Stimulated activated naive CD8-positive, alpha-beta T cell treated with anti-CD3 and anti-CD28 coated beads, Interleukin-15, amount 100 ng/mL, for 72 hours (primary cell): ENCODE measurements around the gene NCBP1.

Source experiments
- ATAC-seq: fragments of 150-1000 bp; cut with Tn5 transposase; 2 replicates; pipeline ENCODE4 v1.10.0; 2021; ENCODE audit warnings: mild to moderate bottlenecking, moderate library complexity
- DNase-seq, 2 donors: peaks; one replicate each; pipeline ENCODE4 v3.0.0; 2021 to 2022
- H3K27ac Mint-ChIP-seq, 2 donors: one replicate each; pipeline ENCODE4 v1.8.0; 2022; ENCODE audit warnings: mild to moderate bottlenecking in 2 of 2, mixed read lengths in 2 of 2, moderate library complexity in 2 of 2
- H3K27me3 Mint-ChIP-seq: one replicate; pipeline ENCODE4 v1.8.0; 2022; ENCODE audit warnings: mixed read lengths
- H3K4me1 Mint-ChIP-seq: one replicate; pipeline ENCODE4 v1.8.0; 2022; ENCODE audit warnings: mild to moderate bottlenecking, mixed read lengths
- H3K4me3 Mint-ChIP-seq, 2 donors: one replicate each; pipeline ENCODE4 v1.8.0; 2022; ENCODE audit warnings: mild to moderate bottlenecking in 2 of 2, mixed read lengths in 2 of 2, moderate library complexity in 1 of 2
- H3K9me3 Mint-ChIP-seq, 2 donors: one replicate each; pipeline ENCODE4 v1.8.0; 2022; ENCODE audit warnings: mixed read lengths in 2 of 2

NCBP1 gene

DNA sequence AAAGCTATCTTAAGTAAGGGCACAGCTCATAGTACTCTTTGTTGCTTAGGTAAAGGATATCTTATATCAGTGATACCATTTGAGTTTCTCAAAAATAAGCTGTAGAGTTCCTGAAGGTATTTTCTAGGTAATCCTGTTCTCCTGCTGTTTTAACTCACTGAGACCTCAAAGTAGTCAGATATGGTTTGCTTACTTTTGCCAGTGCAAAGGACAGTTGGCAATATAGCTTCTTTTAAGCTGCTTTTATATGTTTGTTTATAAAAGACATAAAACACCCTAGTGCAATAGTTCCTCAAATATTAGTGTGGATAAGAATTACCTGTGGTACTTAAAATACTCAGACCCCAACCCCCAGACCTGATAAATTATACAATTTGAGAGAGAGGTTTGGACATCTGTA is 12.1 kb downstream of the NCBP1 start:
- no peak for DNase-seq
- H3K27ac Mint-ChIP-seq, result peak overlapping the region in 1 of 2 donors; percentile 72
- no peaks in the 10 kb centered on the region for H3K27me3 Mint-ChIP-seq
- ATAC-seq, result no peak
- peaks cover under 1% of the 10 kb centered on the region for H3K4me1 Mint-ChIP-seq
- no peak overlapping the region for H3K4me3 Mint-ChIP-seq
- H3K9me3 Mint-ChIP-seq, result no peaks in the 10 kb centered on the region

DNA sequence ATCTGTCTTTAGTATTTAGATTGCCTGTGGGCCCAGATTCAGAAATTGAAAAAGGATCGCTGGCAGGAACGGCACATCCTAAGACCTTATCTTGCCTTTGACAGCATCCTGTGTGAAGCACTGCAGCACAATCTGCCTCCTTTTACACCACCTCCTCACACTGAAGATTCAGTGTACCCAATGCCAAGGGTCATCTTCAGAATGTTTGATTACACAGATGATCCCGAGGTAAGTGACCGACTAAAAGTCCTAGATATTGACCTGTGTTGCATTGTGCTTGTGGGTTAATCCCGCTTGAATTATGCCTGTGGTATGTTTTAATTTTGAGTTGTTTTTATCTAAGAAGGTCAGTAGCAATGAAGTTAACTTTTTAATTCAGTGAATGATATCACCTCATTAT is 14.4 kb downstream of the NCBP1 start:
- DNase-seq (no peak), ATAC-seq (no peak)
- Mint-ChIP-seq H3K4me1 (no peaks in the 10 kb centered on the region), H3K27ac (no peak overlapping the region), H3K27me3 (no peaks in the 10 kb centered on the region), H3K9me3 (no peaks in the 10 kb centered on the region), H3K4me3 (no peak overlapping the region)

DNA sequence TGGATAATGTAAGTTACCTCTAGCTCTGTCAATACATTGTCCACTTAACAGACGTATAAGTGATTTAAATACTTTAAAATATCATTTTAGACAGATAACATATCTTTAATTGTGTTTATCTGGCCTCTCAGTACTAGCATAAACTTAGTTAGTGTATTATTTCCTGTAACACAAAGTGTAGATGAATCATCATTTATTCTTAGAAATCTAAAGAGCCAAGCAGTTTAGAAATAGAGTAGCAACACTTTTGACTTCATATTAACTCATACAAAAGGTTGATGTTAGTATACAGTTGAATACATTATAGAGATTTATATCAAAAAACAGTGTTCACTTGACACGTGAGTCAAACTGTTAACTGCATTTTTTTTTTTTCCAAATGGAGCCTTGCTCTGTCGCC is 18.0 kb downstream of the NCBP1 start:
- Mint-ChIP-seq H3K9me3 (no peaks in the 10 kb centered on the region), H3K4me1 (no peaks in the 10 kb centered on the region), H3K27me3 (no peaks in the 10 kb centered on the region), H3K4me3 (no peak overlapping the region), H3K27ac (no peak overlapping the region)
- no peak for DNase-seq
- ATAC-seq, result no peak

DNA sequence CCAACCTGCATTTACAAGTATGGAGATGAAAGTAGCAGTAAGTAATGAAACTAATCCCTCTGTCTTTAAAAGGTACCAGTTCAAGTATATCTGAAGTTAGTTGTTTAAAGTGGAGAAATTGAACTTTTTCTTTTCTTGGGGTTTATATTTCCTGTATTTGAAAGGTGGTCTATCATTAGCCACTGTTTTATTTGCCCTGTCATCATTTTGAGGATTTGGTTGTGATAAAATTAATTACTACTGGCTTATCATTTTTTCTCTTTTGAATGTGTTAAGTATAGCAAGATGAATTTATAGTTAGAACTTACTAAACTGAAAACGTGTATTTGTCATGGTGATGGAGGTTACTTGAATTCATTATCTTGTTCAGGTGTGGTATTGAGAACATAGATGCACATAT is 25.1 kb downstream of the NCBP1 start:
- Mint-ChIP-seq H3K27ac (no peak overlapping the region), H3K4me1 (no peaks in the 10 kb centered on the region), H3K4me3 (no peak overlapping the region), H3K27me3 (no peaks in the 10 kb centered on the region), H3K9me3 (no peaks in the 10 kb centered on the region)
- no peak for DNase-seq
- no peak for ATAC-seq

DNA sequence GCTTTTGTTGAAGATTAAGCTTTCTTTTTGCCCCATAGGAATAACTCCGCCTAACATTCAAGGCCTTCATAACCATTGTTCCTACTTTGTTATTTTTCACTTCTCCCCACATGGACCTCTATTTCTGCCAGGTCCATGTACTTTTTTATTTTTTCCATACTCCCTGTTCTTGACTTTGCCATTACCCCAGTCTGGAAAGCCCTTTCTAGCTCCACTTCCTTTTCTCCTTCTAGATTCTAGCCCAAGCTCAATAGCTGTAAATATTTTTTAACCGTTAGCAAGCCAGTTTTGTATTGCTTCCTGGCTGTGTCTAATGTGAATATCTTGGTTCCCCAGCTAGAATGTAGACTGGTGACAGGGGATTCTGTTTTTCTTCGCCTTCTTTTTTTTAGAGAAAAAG is 26.1 kb downstream of the NCBP1 start:
- DNase-seq, result no peak
- no peak overlapping the region for H3K4me3 Mint-ChIP-seq
- no peaks in the 10 kb centered on the region for H3K9me3 Mint-ChIP-seq
- H3K4me1 Mint-ChIP-seq, result peaks cover 5% of the 10 kb centered on the region
- H3K27me3 Mint-ChIP-seq, result no peaks in the 10 kb centered on the region
- ATAC-seq, result no peak
- peak overlapping the region in 1 of 2 donors; percentile 12 for H3K27ac Mint-ChIP-seq

DNA sequence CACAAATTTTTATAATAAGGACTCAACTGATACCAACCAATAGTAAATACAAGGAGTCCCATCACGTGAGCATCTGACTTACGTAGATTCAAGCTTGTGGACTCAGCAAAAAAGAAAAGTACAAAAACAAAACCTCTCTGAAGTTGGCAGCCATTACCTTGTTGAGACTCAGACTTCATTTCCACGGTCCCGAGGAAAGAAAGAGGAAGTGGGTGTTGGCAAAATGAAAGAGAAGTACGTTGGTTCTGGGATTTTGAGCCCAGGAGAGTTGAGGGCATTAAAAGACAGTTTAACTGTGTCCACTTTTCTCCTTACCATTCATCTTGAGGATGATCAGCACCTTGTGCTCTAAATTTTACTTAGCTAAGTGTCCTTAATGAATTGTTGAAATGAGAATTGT is 26.7 kb downstream of the NCBP1 start:
- Mint-ChIP-seq H3K9me3 (no peaks in the 10 kb centered on the region), H3K27me3 (no peaks in the 10 kb centered on the region), H3K4me1 (peaks cover 9% of the 10 kb centered on the region), H3K27ac (peak overlapping the region in 1 of 2 donors; percentile 19), H3K4me3 (no peak overlapping the region)
- DNase-seq, result no peak
- no peak for ATAC-seq

DNA sequence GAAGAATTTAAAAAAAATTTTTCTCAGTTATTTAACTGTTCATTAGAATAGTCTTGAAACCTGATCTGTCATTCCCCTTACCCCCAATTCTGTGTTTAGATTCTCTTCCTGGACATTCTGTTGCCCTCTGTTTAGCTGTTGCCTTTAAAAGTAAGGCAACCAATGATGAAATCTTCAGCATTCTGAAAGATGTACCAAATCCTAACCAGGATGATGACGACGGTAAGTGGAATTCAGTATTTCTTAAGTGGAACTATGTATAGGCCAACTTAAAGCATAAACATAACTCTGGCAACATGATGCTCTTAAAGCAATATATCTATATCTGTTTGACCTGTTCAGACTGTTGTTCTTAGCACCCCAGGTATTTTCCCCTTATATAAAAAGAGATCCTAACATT is 27.2 kb downstream of the NCBP1 start:
- Mint-ChIP-seq H3K4me3 (no peak overlapping the region), H3K27me3 (no peaks in the 10 kb centered on the region), H3K27ac (peak overlapping the region in 1 of 2 donors; percentile 57), H3K4me1 (peaks cover 14% of the 10 kb centered on the region), H3K9me3 (no peaks in the 10 kb centered on the region)
- ATAC-seq, result no peak
- no peak for DNase-seq

DNA sequence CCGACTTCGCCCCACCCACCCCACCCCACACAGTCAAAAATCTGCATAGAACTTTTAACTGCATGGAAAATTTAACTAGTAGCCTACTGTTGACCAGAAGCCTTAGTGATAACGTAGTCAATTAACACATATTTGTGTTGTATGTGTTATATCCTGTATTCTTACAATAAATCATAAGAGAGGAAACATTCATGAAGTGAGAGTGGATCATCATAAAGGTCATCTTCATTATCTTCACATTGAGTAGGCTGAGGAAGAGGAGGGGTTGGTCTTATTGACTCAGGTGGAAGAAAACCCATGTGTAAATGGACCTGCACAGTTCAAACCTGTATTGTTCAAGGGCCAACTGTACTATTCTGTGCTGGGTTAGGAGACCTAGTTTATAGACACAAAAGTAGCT is 32.1 kb downstream of the NCBP1 start:
- H3K27ac Mint-ChIP-seq, result peak overlapping the region in 1 of 2 donors; percentile 59
- ATAC-seq, result peak; percentile 52

DNA sequence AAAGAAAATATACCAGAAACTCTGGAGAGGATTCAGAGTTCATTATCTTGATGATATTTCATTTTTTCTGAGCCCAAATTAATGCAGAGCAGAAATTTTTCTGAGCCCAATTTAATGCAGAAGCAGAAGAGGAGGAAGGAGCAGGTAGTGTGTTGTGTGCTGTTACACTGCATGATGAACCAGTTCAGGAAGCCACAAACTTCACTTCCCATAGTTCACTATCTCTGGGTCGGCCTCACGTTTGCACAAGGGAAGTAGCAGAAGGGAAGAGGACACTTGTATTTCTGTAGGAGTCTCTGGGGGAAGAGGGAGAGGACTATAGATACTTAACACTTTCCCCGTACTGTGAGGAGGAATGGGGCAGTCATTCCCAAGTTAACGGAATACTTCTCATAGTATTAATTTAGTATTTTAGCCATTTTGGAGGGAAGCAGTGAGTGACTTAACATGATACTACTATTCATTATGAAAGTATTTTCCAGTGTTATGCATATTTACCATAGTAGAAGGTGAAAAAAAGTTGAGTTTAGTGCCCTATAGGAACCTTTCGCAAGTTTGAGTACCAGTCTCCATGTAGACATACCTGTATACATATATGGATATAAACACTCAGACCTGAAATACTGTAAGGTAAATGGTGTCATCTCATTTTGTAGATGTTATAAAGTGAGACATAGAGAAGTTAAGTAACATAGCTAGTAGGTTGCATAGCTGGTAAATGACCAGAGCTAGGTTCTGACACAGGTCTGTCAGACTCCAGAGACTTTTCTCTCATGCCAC is 33.5 kb downstream of the NCBP1 start:
- ATAC-seq, result peak; percentile 59
- no peak overlapping the region for H3K4me3 Mint-ChIP-seq

More for the DNA sequence above, 32.1 kb downstream of the NCBP1 start:
- peak overlapping the region in 1 of 2 donors; percentile 13 for H3K4me3 Mint-ChIP-seq
- no peaks in the 10 kb centered on the region for H3K27me3 Mint-ChIP-seq
- H3K9me3 Mint-ChIP-seq, result no peaks in the 10 kb centered on the region
- no peak for DNase-seq
- peaks cover 44% of the 10 kb centered on the region for H3K4me1 Mint-ChIP-seq

DNA sequence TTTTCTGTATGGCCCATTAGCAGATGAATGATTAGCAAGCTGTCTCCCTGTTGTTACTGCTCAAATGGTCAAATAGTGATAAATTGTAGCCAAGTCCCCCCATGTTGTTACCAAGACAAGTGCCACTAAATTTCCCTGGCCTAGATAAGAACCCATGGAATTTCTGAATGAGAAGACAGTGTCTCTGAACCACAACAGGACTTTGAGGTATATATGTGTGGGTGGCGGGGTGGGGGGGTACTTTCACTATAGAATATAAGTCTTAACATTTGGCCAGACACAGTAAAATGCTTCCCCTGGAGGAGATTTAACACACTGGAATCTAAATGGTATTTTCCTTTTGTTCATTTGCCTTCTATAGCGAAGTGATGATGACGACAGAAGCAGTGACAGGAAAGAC is 34.9 kb downstream of the NCBP1 start:
- no peak overlapping the region for H3K4me3 Mint-ChIP-seq
- H3K27ac Mint-ChIP-seq, result peak overlapping the region in 1 of 2 donors; percentile 2
- H3K4me1 Mint-ChIP-seq, result peaks cover 44% of the 10 kb centered on the region
- DNase-seq (no peak), ATAC-seq (peak; percentile 42)
- no peaks in the 10 kb centered on the region for H3K27me3 Mint-ChIP-seq
- H3K9me3 Mint-ChIP-seq, result no peaks in the 10 kb centered on the region

More for the DNA sequence above, 33.5 kb downstream of the NCBP1 start:
- peak overlapping the region; percentile 72 to 86 for H3K27ac Mint-ChIP-seq
- no peak for DNase-seq
- H3K27me3 Mint-ChIP-seq, result no peaks in the 10 kb centered on the region
- no peaks in the 10 kb centered on the region for H3K9me3 Mint-ChIP-seq
- H3K4me1 Mint-ChIP-seq, result peaks cover 44% of the 10 kb centered on the region

DNA sequence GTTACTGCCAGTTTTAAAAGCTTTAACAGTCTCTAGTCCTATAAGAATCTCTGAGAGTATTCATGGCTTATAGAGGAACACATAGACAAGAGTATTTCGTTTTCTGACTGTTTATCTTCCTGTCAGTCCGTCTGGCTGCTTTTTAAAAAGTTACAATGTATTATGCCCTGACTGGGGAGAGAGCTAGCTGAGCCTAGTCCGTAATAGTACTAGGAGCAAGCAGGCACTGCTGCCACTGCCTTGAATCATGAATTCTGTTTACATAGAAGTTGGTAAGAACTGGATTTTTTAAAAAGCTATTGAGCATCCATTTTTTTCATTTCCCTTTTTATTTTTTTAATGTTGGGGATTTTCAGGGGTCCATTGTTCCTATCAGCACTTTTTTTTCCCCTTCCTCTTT is 37.0 kb downstream of the NCBP1 start:
- Mint-ChIP-seq H3K27ac (no peak overlapping the region), H3K27me3 (no peaks in the 10 kb centered on the region), H3K4me1 (peaks cover 32% of the 10 kb centered on the region), H3K4me3 (no peak overlapping the region), H3K9me3 (no peaks in the 10 kb centered on the region)
- DNase-seq, result no peak
- ATAC-seq, result no peak

DNA sequence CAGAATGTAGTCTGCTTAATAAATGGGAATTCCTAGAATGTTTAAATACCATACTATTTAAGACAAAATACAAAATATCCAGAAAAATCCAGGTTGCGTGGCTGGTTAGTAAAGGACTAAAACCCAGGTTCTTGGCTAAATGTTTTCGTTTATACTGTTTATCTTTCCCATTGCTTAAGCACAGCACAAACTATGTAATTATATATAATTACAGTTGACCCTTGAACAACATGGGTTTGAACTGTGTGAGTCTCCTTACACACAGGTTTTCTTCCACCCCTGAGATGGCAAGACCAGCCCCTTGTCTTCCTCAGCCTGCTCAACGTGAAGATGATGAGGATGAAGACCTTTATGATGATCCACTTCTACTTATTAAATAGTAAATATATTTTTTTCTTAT is 38.8 kb downstream of the NCBP1 start:
- Mint-ChIP-seq H3K4me3 (no peak overlapping the region), H3K9me3 (no peaks in the 10 kb centered on the region), H3K4me1 (peaks cover 14% of the 10 kb centered on the region), H3K27me3 (no peaks in the 10 kb centered on the region), H3K27ac (no peak overlapping the region)
- no peak for ATAC-seq
- no peak for DNase-seq

DNA sequence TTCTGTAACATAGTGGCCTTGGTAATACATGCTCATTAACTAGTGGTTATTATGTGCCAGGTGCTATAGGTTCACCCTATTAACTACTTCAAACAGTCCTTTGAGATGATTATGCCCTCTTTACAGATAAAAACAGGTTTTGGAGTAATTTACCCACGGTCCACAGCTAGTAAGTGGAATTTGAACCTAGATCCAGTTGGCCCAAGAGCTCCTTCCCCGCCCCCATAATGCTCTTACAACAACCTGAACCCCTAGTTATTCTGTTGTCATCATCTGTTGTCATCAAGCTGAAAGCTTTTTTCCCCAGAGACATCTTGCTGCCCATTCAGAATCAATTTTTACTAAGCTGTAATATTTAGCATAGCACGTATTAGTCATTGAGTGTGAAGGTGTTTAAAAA is 40.3 kb downstream of the NCBP1 start:
- DNase-seq (no peak), ATAC-seq (no peak)
- H3K9me3 Mint-ChIP-seq, result no peaks in the 10 kb centered on the region
- peaks cover 8% of the 10 kb centered on the region for H3K4me1 Mint-ChIP-seq
- H3K27ac Mint-ChIP-seq, result no peak overlapping the region
- no peak overlapping the region for H3K4me3 Mint-ChIP-seq
- no peaks in the 10 kb centered on the region for H3K27me3 Mint-ChIP-seq

DNA sequence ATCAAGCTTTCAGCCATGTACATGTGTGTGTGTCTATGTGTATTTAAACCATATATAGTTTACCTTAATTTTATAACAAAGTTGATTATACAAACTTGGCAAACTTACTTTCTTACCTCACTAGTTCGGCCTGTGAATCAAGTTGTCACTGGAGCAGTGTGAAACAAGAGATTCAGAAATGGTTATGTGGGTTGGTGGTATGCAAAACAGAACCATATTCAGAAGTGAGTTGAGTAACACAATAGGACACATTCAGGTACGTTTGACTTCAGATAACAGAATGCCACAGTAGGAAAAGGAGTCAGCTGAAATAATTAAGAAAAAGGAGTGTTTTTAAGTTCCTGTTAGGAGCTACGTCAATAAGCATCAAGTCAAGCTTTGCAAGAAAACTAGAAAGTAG is 42.0 kb downstream of the NCBP1 start:
- DNase-seq (no peak), ATAC-seq (no peak)
- Mint-ChIP-seq H3K4me1 (peaks cover 8% of the 10 kb centered on the region), H3K9me3 (no peaks in the 10 kb centered on the region), H3K27ac (no peak overlapping the region), H3K4me3 (no peak overlapping the region), H3K27me3 (no peaks in the 10 kb centered on the region)

DNA sequence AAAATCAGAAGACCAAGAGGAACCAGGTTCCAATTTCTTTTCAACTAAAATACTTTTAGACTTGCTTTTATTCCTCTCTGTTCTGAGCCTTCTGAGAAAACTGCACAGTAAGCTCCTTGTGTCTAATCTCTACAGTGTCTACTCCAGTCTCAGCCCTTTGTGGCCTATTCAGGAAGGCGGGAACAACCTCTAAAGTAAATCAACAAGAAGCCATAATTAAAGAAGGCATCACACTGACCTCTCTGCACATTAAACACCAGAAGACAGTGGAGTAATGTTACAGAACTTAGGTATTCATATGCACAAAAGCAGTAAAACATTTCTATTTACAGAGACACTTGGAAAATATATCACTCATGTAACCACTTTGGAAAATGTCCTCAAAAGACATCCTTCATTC is 48.6 kb downstream of the NCBP1 start:
- H3K27ac Mint-ChIP-seq, result peak overlapping the region in 1 of 2 donors; percentile 74
- H3K9me3 Mint-ChIP-seq, result no peaks in the 10 kb centered on the region
- no peak overlapping the region for H3K4me3 Mint-ChIP-seq
- peaks cover 14% of the 10 kb centered on the region for H3K4me1 Mint-ChIP-seq
- no peak for DNase-seq
- no peaks in the 10 kb centered on the region for H3K27me3 Mint-ChIP-seq
- ATAC-seq, result no peak

DNA sequence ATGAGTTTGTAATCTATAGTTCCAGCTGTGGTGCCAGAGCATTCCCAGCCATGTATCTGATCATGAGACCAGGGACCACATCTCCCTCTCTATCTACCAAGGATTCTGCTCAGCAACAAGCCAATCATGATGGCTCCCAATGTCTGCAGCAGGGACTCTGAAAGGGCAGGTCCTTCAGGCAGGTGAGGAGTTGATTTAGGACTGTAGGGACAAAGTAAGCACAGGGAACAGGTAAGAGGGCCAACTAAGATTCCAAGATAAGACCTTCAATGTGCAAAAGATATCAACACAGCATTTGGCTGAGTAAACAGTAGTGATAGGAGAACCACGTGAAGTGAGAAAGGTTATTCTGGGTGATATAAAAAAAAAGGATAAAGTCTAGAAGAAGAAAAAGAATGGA is 55.0 kb downstream of the NCBP1 start:
- H3K9me3 Mint-ChIP-seq, result no peaks in the 10 kb centered on the region
- ATAC-seq (no peak), DNase-seq (no peak)
- H3K27me3 Mint-ChIP-seq, result no peaks in the 10 kb centered on the region
- H3K4me1 Mint-ChIP-seq, result peaks cover 6% of the 10 kb centered on the region
- H3K27ac Mint-ChIP-seq, result peak overlapping the region in 1 of 2 donors; percentile 49
- H3K4me3 Mint-ChIP-seq, result no peak overlapping the region
